ENCODE results near the gene PCCA.

DNA sequence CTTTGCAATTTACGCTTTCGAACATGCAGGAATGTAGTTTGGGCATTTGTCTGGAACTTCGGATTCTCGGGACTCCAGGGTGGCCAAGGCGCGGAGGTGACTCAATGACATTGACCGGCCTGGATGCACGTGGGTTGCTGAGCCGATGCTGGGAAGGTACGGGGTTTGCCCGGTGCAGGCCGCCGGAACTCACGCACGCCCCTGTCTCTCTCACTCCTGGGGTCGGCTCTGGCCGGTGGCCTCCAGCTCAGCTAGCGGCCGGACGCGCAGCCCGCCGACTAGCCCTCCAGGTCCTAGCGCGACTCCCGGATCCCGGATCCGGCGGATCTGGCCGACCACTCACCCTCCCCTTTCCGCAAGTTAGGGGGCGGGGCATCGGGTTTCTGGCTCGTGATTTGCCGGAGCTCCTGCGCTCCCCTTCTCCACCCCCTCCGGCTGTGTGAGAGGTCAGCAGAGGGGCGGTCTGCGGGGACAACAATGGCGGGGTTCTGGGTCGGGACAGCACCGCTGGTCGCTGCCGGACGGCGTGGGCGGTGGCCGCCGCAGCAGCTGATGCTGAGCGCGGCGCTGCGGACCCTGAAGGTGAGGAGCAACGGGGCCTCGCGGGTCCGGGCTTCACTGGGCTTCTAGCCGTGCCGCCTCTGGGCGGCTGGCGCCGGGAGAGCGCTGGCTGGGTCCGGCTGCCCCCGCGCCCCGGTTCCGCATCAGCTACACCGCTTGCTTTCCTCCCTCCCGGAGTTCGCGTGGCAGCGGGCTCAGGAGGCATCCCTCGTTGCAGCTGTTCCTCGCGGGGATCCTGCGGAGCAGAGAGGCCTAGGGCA, at the start of gene PCCA:
- TF ChIP-seq, protein P1, sequence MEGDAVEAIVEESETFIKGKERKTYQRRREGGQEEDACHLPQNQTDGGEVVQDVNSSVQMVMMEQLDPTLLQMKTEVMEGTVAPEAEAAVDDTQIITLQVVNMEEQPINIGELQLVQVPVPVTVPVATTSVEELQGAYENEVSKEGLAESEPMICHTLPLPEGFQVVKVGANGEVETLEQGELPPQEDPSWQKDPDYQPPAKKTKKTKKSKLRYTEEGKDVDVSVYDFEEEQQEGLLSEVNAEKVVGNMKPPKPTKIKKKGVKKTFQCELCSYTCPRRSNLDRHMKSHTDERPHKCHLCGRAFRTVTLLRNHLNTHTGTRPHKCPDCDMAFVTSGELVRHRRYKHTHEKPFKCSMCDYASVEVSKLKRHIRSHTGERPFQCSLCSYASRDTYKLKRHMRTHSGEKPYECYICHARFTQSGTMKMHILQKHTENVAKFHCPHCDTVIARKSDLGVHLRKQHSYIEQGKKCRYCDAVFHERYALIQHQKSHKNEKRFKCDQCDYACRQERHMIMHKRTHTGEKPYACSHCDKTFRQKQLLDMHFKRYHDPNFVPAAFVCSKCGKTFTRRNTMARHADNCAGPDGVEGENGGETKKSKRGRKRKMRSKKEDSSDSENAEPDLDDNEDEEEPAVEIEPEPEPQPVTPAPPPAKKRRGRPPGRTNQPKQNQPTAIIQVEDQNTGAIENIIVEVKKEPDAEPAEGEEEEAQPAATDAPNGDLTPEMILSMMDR (IDR thresholded peaks at IDR 0.05; ENCODE audit: low read length): no peak
- no peak for TF ChIP-seq EZH2 (IDR thresholded peaks at IDR 0.05; ENCODE audit: borderline replicate concordance, low read length)

Measured in OCI-LY1 (cell line).